Thoracic aorta (tissue), 2 donors: ENCODE measurements around the gene CBX2. TPM values are rescaled to one million over a fixed set of nuclear protein-coding genes. Genes with fewer than 3 reads are reported as not detected.

ENCODE experiments used
- ATAC-seq: fragments of 150-250 bp; one replicate; pipeline ENCODE4 v1.8.0; 2017; ENCODE audit warnings: low read depth; ENCODE audit not compliant: insufficient number of reproducible peaks, low FRiP score
- DNase-seq: peaks from one replicate; pipeline ENCODE4 v3.0.0-alpha.2; 2020; ENCODE audit warnings: low spot score
- H3K27ac ChIP-seq, 2 donors: fragments of 200-600 bp; sonication (generic); 1 replicate in 1 of 2; 2 replicates in 1 of 2; pipeline ENCODE4 v1.5.1; 2016; ENCODE audit warnings: mild to moderate bottlenecking in 2 of 2, moderate library complexity in 2 of 2
- H3K27me3 ChIP-seq: fragments of 200-600 bp; sonication (generic); replicated peaks from 2 replicates; pipeline ENCODE4 v1.6.0; 2016; ENCODE audit warnings: mild to moderate bottlenecking; ENCODE audit not compliant: insufficient read depth
- H3K36me3 ChIP-seq: fragments of 200-600 bp; sonication (generic); one replicate; pipeline ENCODE4 v1.5.1; 2016
- H3K4me1 ChIP-seq, 2 donors: fragments of 200-600 bp; sonication (generic); 1 replicate in 1 of 2; 2 replicates in 1 of 2; pipeline versions ENCODE4 v1.5.1 to v1.6.0; 2016; ENCODE audit warnings: low read depth in 2 of 2, mild to moderate bottlenecking in 1 of 2; ENCODE audit not compliant: control insufficient read depth in 1 of 2
- H3K4me3 ChIP-seq: fragments of 200-600 bp; sonication (generic); 2 replicates; pipeline ENCODE4 v1.5.1; 2016; ENCODE audit warnings: mild to moderate bottlenecking
- H3K9me3 ChIP-seq: fragments of 200-600 bp; sonication (generic); 2 replicates; pipeline ENCODE4 v1.5.1; 2016
- CTCF ChIP-seq: fragments of 200-600 bp; sonication (generic); IDR thresholded peaks from one replicate; pipeline ENCODE4 v1.5.1; 2019; ENCODE audit warnings: antibody characterized with exemption
- total RNA-seq, 2 donors: library from RNA; depleted of rRNA; stranded (reverse); fragments of >200 nt; gene quantifications; one replicate each; pipeline versions ENCODE4 v1.1.0 to v1.2.3, GENCODE V29; 2016

CBX2 gene
- total RNA-seq, 2 donors from 2014 or later = 0.14 TPM; not detected in 1

- peaks cover 20% of the 10 kb centered on the region for H3K27me3 ChIP-seq
Observed at GRCh38 chr17:79743614-79744013, 34.3 kb upstream of the CBX2 start.

GRCh38 chr17:79745641-79746105 is 32.3 kb upstream of the CBX2 start:
- peaks cover 3 to 16% of the 10 kb centered on the region in 2 donors for H3K4me1 ChIP-seq
- TF ChIP-seq CTCF = no peak
- no peaks in the 10 kb centered on the region for H3K36me3 ChIP-seq
- ATAC-seq (no peak), DNase-seq (no peak)
- H3K27me3 ChIP-seq = peaks cover 33% of the 10 kb centered on the region
- no peak overlapping the region for H3K4me3 ChIP-seq
- H3K9me3 ChIP-seq = no peaks in the 10 kb centered on the region
- no peak overlapping the region for H3K27ac ChIP-seq

More at GRCh38 chr17:79743614-79744013, 34.3 kb upstream of the CBX2 start:
- H3K4me1 ChIP-seq = peaks cover 3 to 16% of the 10 kb centered on the region in 2 donors
- H3K9me3 ChIP-seq = no peaks in the 10 kb centered on the region
- H3K4me3 ChIP-seq = no peak overlapping the region
- no peak overlapping the region for H3K27ac ChIP-seq
- DNase-seq = no peak
- no peak for TF ChIP-seq CTCF
- H3K36me3 ChIP-seq = no peaks in the 10 kb centered on the region
- ATAC-seq = no peak

- H3K27ac ChIP-seq = no peak overlapping the region
Observed at GRCh38 chr17:79746889-79747507, 30.9 kb upstream of the CBX2 start.

GRCh38 chr17:79747508-79748294 is 30.2 kb upstream of the CBX2 start:
- no peak for TF ChIP-seq CTCF
- ATAC-seq (no peak), DNase-seq (no peak)
- peaks cover 0 to 9% of the 10 kb centered on the region in 2 donors for H3K4me1 ChIP-seq
- H3K9me3 ChIP-seq = no peaks in the 10 kb centered on the region
- H3K36me3 ChIP-seq = no peaks in the 10 kb centered on the region
- H3K27ac ChIP-seq = peak overlapping the region in 1 of 2 donors; percentile 9
- H3K27me3 ChIP-seq = peaks cover 39% of the 10 kb centered on the region
- H3K4me3 ChIP-seq = no peak overlapping the region

More at GRCh38 chr17:79746889-79747507, 30.9 kb upstream of the CBX2 start:
- ATAC-seq (no peak), DNase-seq (no peak)
- Histone ChIP-seq H3K4me1 (peaks cover 0 to 11% of the 10 kb centered on the region in 2 donors), H3K4me3 (no peak overlapping the region), H3K36me3 (no peaks in the 10 kb centered on the region), H3K27me3 (peaks cover 39% of the 10 kb centered on the region), H3K9me3 (no peaks in the 10 kb centered on the region)
- no peak for TF ChIP-seq CTCF
